HepG2 (cell line): ENCODE results near the gene ZFP3.

Experiments
- RAD51 ChIP-seq: fragments of 450-650 bp; IDR thresholded peaks from 2 replicates; pipeline ENCODE4 v1.6.1; 2016; ENCODE audit warnings: borderline replicate concordance
- ZFP36 ChIP-seq: fragments of 150-350 bp; IDR thresholded peaks from 2 replicates; pipeline ENCODE4 v1.6.1; 2018; ENCODE audit warnings: borderline replicate concordance, low read length, low read depth; ENCODE audit not compliant: partially characterized antibody
- ZNF367 ChIP-seq: sonication (generic); formaldehyde crosslinking; IDR thresholded peaks from 2 replicates; pipeline ENCODE4 v1.4.0; 2020; ENCODE audit warnings: missing genetic modification reagents, borderline replicate concordance
- TF ChIP-seq, protein P1 (sequence below): fragments of 450-650 bp; IDR thresholded peaks from 2 replicates; pipeline ENCODE4 v1.6.1; 2017; ENCODE audit warnings: mild to moderate bottlenecking
- TF ChIP-seq, protein P2 (sequence below): conservative IDR thresholded peaks from 2 replicates; pipeline ENCODE4 v1.6.1; 2018; ENCODE audit warnings: missing genetic modification reagents
- TF ChIP-seq, protein P3 (sequence below): sonication (generic); formaldehyde crosslinking; IDR thresholded peaks from 2 replicates; pipeline ENCODE4 v1.5.0; 2020; ENCODE audit warnings: mild to moderate bottlenecking, missing genetic modification reagents, moderate library complexity

DNA sequence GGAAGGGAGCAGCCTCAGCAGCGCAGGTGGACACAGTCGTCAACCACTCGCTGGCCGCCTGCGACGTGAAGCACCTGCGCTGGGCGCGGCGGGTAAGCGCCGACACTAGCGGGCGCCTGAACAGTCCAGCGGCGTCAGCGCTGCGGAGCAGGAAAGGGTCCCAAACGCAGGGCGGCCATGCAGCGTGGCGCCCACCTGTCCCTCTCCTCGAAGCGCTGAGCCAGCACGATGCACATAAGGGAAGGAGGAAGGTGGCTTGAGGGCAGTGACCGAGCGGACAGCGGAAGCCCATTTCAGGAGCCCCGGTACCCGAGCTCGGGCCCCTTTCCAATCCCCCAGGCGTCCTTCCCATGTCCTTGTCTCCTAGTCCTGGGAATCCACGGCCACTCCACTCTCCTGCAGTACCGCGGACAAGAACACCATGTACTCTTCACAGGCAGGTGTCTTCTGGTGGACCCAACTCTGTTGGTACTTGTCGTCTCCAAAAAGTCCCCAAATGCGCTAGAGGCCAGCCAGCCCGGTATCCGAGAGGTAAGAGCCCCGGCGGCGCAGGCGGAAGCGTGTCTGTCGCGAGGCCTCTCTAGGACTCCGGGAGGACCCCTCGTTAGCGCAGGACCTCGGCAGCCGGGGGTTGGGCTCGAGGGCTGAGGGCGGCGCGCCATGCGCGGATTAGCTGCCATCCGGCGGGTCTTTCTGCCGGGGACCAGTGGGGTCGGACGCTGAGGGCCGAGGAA lies 19.0 kb downstream of the ZFP3 start:
- TF ChIP-seq ZFP36 (no peak), ZNF367 (CRISPR knock-in tag) (no peak), RAD51 (no peak)
- TF ChIP-seq, protein P1, sequence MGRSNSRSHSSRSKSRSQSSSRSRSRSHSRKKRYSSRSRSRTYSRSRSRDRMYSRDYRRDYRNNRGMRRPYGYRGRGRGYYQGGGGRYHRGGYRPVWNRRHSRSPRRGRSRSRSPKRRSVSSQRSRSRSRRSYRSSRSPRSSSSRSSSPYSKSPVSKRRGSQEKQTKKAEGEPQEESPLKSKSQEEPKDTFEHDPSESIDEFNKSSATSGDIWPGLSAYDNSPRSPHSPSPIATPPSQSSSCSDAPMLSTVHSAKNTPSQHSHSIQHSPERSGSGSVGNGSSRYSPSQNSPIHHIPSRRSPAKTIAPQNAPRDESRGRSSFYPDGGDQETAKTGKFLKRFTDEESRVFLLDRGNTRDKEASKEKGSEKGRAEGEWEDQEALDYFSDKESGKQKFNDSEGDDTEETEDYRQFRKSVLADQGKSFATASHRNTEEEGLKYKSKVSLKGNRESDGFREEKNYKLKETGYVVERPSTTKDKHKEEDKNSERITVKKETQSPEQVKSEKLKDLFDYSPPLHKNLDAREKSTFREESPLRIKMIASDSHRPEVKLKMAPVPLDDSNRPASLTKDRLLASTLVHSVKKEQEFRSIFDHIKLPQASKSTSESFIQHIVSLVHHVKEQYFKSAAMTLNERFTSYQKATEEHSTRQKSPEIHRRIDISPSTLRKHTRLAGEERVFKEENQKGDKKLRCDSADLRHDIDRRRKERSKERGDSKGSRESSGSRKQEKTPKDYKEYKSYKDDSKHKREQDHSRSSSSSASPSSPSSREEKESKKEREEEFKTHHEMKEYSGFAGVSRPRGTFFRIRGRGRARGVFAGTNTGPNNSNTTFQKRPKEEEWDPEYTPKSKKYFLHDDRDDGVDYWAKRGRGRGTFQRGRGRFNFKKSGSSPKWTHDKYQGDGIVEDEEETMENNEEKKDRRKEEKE, result no peak
- TF ChIP-seq, protein P2, sequence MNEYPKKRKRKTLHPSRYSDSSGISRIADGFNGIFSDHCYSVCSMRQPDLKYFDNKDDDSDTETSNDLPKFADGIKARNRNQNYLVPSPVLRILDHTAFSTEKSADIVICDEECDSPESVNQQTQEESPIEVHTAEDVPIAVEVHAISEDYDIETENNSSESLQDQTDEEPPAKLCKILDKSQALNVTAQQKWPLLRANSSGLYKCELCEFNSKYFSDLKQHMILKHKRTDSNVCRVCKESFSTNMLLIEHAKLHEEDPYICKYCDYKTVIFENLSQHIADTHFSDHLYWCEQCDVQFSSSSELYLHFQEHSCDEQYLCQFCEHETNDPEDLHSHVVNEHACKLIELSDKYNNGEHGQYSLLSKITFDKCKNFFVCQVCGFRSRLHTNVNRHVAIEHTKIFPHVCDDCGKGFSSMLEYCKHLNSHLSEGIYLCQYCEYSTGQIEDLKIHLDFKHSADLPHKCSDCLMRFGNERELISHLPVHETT (CRISPR knock-in tag), result no peak
- TF ChIP-seq, protein P3, sequence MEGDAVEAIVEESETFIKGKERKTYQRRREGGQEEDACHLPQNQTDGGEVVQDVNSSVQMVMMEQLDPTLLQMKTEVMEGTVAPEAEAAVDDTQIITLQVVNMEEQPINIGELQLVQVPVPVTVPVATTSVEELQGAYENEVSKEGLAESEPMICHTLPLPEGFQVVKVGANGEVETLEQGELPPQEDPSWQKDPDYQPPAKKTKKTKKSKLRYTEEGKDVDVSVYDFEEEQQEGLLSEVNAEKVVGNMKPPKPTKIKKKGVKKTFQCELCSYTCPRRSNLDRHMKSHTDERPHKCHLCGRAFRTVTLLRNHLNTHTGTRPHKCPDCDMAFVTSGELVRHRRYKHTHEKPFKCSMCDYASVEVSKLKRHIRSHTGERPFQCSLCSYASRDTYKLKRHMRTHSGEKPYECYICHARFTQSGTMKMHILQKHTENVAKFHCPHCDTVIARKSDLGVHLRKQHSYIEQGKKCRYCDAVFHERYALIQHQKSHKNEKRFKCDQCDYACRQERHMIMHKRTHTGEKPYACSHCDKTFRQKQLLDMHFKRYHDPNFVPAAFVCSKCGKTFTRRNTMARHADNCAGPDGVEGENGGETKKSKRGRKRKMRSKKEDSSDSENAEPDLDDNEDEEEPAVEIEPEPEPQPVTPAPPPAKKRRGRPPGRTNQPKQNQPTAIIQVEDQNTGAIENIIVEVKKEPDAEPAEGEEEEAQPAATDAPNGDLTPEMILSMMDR (CRISPR knock-in tag), result no peak
